Stimulated activated CD4-positive, alpha-beta T cell treated with anti-CD3 and anti-CD28 coated beads, Interleukin-1b, Interleukin-23, amount 100 ng/mL, for 1 hour (primary cell): Measurements from ENCODE around the gene TMEM271.

Source experiments
- DNase-seq, 2 donors: peaks; one replicate each; pipeline ENCODE4 v3.0.0-alpha.2; 2020; ENCODE audit warnings: low read depth in 2 of 2

TMEM271 gene

GRCh38 chr4:576245-576821 is at the start of gene TMEM271:
TMEM271 (minus strand) TSS chr4:576295; CDS start chr4:576062, 233 bp downstream.
- DNase-seq: no peak

- DNase-seq: no peak
These were observed 49.6 kb upstream of the TMEM271 start for GRCh38 chr4:625631-626161.

- no peak for DNase-seq
These were observed 48.9 kb upstream of the TMEM271 start, which contains the start of gene PDE6B for GRCh38 chr4:624705-625590. PDE6B (plus strand) TSS chr4:625573; CDS start chr4:625627, 54 bp downstream.

GRCh38 chr4:623914-624566 is 47.9 kb upstream of the TMEM271 start:
- DNase-seq: no peak

- DNase-seq: no peak
These were observed 47.2 kb upstream of the TMEM271 start for GRCh38 chr4:622996-623913.

GRCh38 chr4:622071-622995 is 46.2 kb upstream of the TMEM271 start:
- no peak for DNase-seq

GRCh38 chr4:621296-622070 is 45.4 kb upstream of the TMEM271 start:
- DNase-seq: no peak

GRCh38 chr4:620851-621261 is 44.8 kb upstream of the TMEM271 start:
- no peak for DNase-seq

GRCh38 chr4:620201-620600 is 44.1 kb upstream of the TMEM271 start:
- no peak for DNase-seq

- DNase-seq: no peak
These were observed 41.8 kb upstream of the TMEM271 start for GRCh38 chr4:617644-618641.

- DNase-seq: no peak
These were observed 41.0 kb upstream of the TMEM271 start for GRCh38 chr4:616911-617643.

- DNase-seq: no peak
These were observed 40.0 kb upstream of the TMEM271 start for GRCh38 chr4:616091-616490.

- DNase-seq: no peak
These were observed 37.0 kb upstream of the TMEM271 start for GRCh38 chr4:613126-613525.

GRCh38 chr4:612749-613125 is 36.6 kb upstream of the TMEM271 start:
- no peak for DNase-seq

GRCh38 chr4:612052-612748 is 36.1 kb upstream of the TMEM271 start:
- no peak for DNase-seq

GRCh38 chr4:610411-611261 is 34.5 kb upstream of the TMEM271 start:
- DNase-seq: no peak
